Stimulated activated CD4-positive, alpha-beta T cell treated with anti-CD3 and anti-CD28 coated beads, Interleukin-15, amount 100 ng/mL, for 24 hours (primary cell): Measurements from ENCODE around the gene CALY.

Experiments used
- DNase-seq: peaks from one replicate; pipeline ENCODE4 v3.0.0-alpha.2; 2020

CALY gene

GRCh38 chr10:133350283-133350949, 13.7 kb upstream of the CALY start:
- DNase-seq: no peak

- no peak for DNase-seq
These were observed 12.9 kb upstream of the CALY start for GRCh38 chr10:133349577-133350011.

- no peak for DNase-seq
These were observed 12.5 kb upstream of the CALY start for GRCh38 chr10:133349160-133349568.

GRCh38 chr10:133347710-133348517, 11.2 kb upstream of the CALY start:
- no peak for DNase-seq

- no peak for DNase-seq
These were observed 9.7 kb upstream of the CALY start for GRCh38 chr10:133346413-133346812.

GRCh38 chr10:133344236-133344635, 7.5 kb upstream of the CALY start:
- no peak for DNase-seq

GRCh38 chr10:133343558-133343957, 6.9 kb upstream of the CALY start:
- no peak for DNase-seq

- no peak for DNase-seq
These were observed 6.2 kb upstream of the CALY start for GRCh38 chr10:133342942-133343341.

GRCh38 chr10:133341983-133342382, 5.3 kb upstream of the CALY start:
- DNase-seq: no peak

- no peak for DNase-seq
These were observed 3.1 kb upstream of the CALY start for GRCh38 chr10:133339708-133340380.

GRCh38 chr10:133338080-133339071, 1.7 kb upstream of the CALY start:
- no peak for DNase-seq

GRCh38 chr10:133337370-133337725, 652 bp upstream of the CALY start:
- DNase-seq: no peak

- no peak for DNase-seq
These were observed 549 bp downstream of the CALY start for GRCh38 chr10:133336118-133336576.

GRCh38 chr10:133335246-133336117, 1.2 kb downstream of the CALY start:
- peak; percentile 82 for DNase-seq

GRCh38 chr10:133334503-133335245, 2.0 kb downstream of the CALY start:
- peak; percentile 52 for DNase-seq

- no peak for DNase-seq
These were observed 3.6 kb downstream of the CALY start for GRCh38 chr10:133332936-133333699.

- DNase-seq: peak; percentile 92
These were observed 7.0 kb downstream of the CALY start for GRCh38 chr10:133329491-133330202.

- no peak for DNase-seq
These were observed 8.0 kb downstream of the CALY start for GRCh38 chr10:133328358-133329343.
